ENCODE results near the gene SVEP1.

GRCh38 chr9:110619831-110620230 is 40.3 kb upstream of the SVEP1 start:
- TF ChIP-seq CTCF (conservative IDR thresholded peaks at IDR 0.05; ENCODE audit: low read depth, low read length): no peak
- TF ChIP-seq EZH2phosphoT487 (IDR thresholded peaks at IDR 0.05; ENCODE audit: borderline replicate concordance, low read length): no peak
- no peak for TF ChIP-seq EZH2 (IDR thresholded peaks at IDR 0.05; ENCODE audit: low read length, unreplicated experiment)
